HCT116 (cell line): ENCODE measurements around the gene GPHN. TPM values are rescaled to one million over a fixed set of nuclear protein-coding genes. Genes with fewer than 3 reads are reported as not detected.

ENCODE experiments used
- ATAC-seq: fragments of 200-7000 bp; cut with Tn5 transposase; 2 replicates; pipeline ENCODE4 v1.9.1; 2020; ENCODE audit warnings: mild to moderate bottlenecking, moderate library complexity
- BruUV-seq: library from RNA; stranded (reverse); fragments of 400-500 nt; replicated peaks from 2 replicates; lab custom pipeline; 2021; lab: Mats Ljungman, UMichigan
- CTCF ChIA-PET: fragments of 300-600 bp; sonication (Branson Sonifier 250); formaldehyde crosslinking; loops from one replicate; lab custom pipeline; 2021; ENCODE audit warnings: antibody characterized with exemption; lab: Charles Lee
- POLR2A ChIA-PET: fragments of 300-600, 350-600 bp; sonication (Branson Sonifier 250); formaldehyde crosslinking; loops from one replicate; lab custom pipeline; 2021; ENCODE audit warnings: antibody characterized with exemption; lab: Charles Lee
- RAD21 ChIA-PET, 2 experiments: fragments of 300-600 bp; sonication (Branson Sonifier 250); formaldehyde crosslinking; loops; one replicate each; lab custom pipeline; 2023; ENCODE audit warnings: low total read pairs in 2 of 2; ENCODE audit not compliant: uncharacterized antibody in 2 of 2, unreplicated experiment in 2 of 2, low non-redundant PET in 1 of 2; lab: Charles Lee
- DNase-seq: peaks from one replicate; pipeline ENCODE4 v3.0.0-alpha.2; 2010; ENCODE audit warnings: low read depth, low spot score
- H2AFZ ChIP-seq: fragments of 200-600 bp; shearing (Covaris generic), sonication (generic); 2 replicates; pipeline ENCODE4 v1.6.1; 2017; ENCODE audit warnings: low read depth, mixed run types, mixed read lengths, antibody characterized with exemption, low read length; ENCODE audit not compliant: poor library complexity, severe bottlenecking
- H3K27ac ChIP-seq: 2 replicates; pipeline ENCODE4 v1.5.1; 2012; ENCODE audit warnings: low read depth, low read length
- H3K27me3 ChIP-seq: fragments of 200-600 bp; sonication (generic); 2 replicates; pipeline ENCODE4 v1.6.1; 2016; ENCODE audit warnings: mixed run types, low read length, mixed read lengths; ENCODE audit not compliant: insufficient read depth
- H3K36me3 ChIP-seq, 2 experiments: fragments of 200-500 bp in 1 of 2; fragments of 200-600 bp in 1 of 2; sonication (Bioruptor generic) in 1 of 2; sonication (generic) in 1 of 2; 2 replicates each; pipeline versions ENCODE4 v1.5.1 to v1.6.1; 2014 to 2016; ENCODE audit warnings: low read length in 2 of 2, inconsistent platforms in 1 of 2, mixed read lengths in 1 of 2, mixed run types in 1 of 2; ENCODE audit not compliant: insufficient read depth in 2 of 2, control insufficient read depth in 1 of 2
- H3K4me1 ChIP-seq, 2 experiments: fragments of 200-600 bp in 1 of 2; sonication (generic) in 1 of 2; 2 replicates each; pipeline versions ENCODE4 v1.5.1 to v1.6.1; 2012 to 2017; ENCODE audit warnings: low read length in 2 of 2, inconsistent platforms in 1 of 2, mild to moderate bottlenecking in 1 of 2, mixed read lengths in 1 of 2, mixed run types in 1 of 2, moderate library complexity in 1 of 2; ENCODE audit not compliant: insufficient read depth in 2 of 2, control insufficient read depth in 1 of 2
- H3K4me2 ChIP-seq: fragments of 200-600 bp; sonication (generic); 2 replicates; pipeline ENCODE4 v1.6.1; 2017; ENCODE audit warnings: mixed run types, low read length, mixed read lengths
- H3K4me3 ChIP-seq, 2 experiments: fragments of 200-600 bp in 1 of 2; sonication (generic) in 1 of 2; replicated peaks in 1 of 2; 2 replicates each; pipeline ENCODE4 v1.5.1; 2011 to 2016; ENCODE audit warnings: low read length in 2 of 2, control low read depth in 1 of 2, low read depth in 1 of 2, mild to moderate bottlenecking in 1 of 2, mixed read lengths in 1 of 2, mixed run types in 1 of 2
- H3K79me2 ChIP-seq: fragments of 200-600 bp; sonication (generic); 2 replicates; pipeline ENCODE4 v1.6.1; 2017; ENCODE audit warnings: mild to moderate bottlenecking, mixed run types, low read length, moderate library complexity, mixed read lengths; ENCODE audit not compliant: insufficient read depth
- H3K9ac ChIP-seq: fragments of 200-600 bp; sonication (generic); 2 replicates; pipeline ENCODE4 v1.6.1; 2016; ENCODE audit warnings: low read length, mixed read lengths
- H3K9me2 ChIP-seq: fragments of 200-600 bp; sonication (generic), shearing (Covaris generic); 2 replicates; pipeline ENCODE4 v1.6.1; 2017; ENCODE audit warnings: mixed run types, mild to moderate bottlenecking, moderate library complexity; ENCODE audit not compliant: insufficient read depth
- H3K9me3 ChIP-seq, 2 experiments: fragments of 200-500 bp in 1 of 2; fragments of 200-600 bp in 1 of 2; sonication (Bioruptor generic) in 1 of 2; sonication (generic) in 1 of 2; 2 replicates each; pipeline ENCODE4 v1.6.1; 2014 to 2017; ENCODE audit warnings: low read length in 2 of 2, mixed read lengths in 2 of 2, inconsistent platforms in 1 of 2, low read depth in 1 of 2, mild to moderate bottlenecking in 1 of 2, mixed run types in 1 of 2, moderate library complexity in 1 of 2; ENCODE audit not compliant: control insufficient read depth in 1 of 2, insufficient read depth in 1 of 2
- H4K20me1 ChIP-seq: fragments of 200-600 bp; sonication (generic), shearing (Covaris generic); 2 replicates; pipeline ENCODE4 v1.6.1; 2017; ENCODE audit warnings: mixed run types, mild to moderate bottlenecking, moderate library complexity; ENCODE audit not compliant: insufficient read depth
- CBX3 ChIP-seq: IDR thresholded peaks from 2 replicates; pipeline ENCODE4 v1.6.1; 2012; ENCODE audit warnings: low read depth
- EGR1 ChIP-seq: IDR thresholded peaks from 2 replicates; pipeline ENCODE4 v1.6.1; 2012; ENCODE audit warnings: low read depth
- ELF1 ChIP-seq: IDR thresholded peaks from 2 replicates; pipeline ENCODE4 v1.6.1; 2012; ENCODE audit warnings: low read depth, borderline replicate concordance
- EZH2 ChIP-seq: fragments of 200-600 bp; sonication (generic); IDR thresholded peaks from 2 replicates; pipeline ENCODE4 v1.6.1; 2017; ENCODE audit warnings: antibody characterized with exemption, mixed run types
- EZH2phosphoT487 ChIP-seq: fragments of 200-600 bp; IDR thresholded peaks from 2 replicates; pipeline ENCODE4 v1.6.1; 2018; ENCODE audit warnings: antibody characterized with exemption, borderline replicate concordance
- FOSL1 ChIP-seq: IDR thresholded peaks from 2 replicates; pipeline ENCODE4 v1.6.1; 2012; ENCODE audit warnings: low read depth
- POLR2AphosphoS5 ChIP-seq: IDR thresholded peaks from 2 replicates; pipeline ENCODE4 v1.6.1; 2011; ENCODE audit warnings: mild to moderate bottlenecking, low read depth, low read length, moderate library complexity
- REST ChIP-seq: IDR thresholded peaks from 2 replicates; pipeline ENCODE4 v1.6.1; 2012; ENCODE audit warnings: low read depth
- SP1 ChIP-seq: IDR thresholded peaks from 2 replicates; pipeline ENCODE4 v1.6.1; 2012; ENCODE audit warnings: low read depth
- TCF7L2 ChIP-seq: IDR thresholded peaks from 2 replicates; pipeline ENCODE4 v1.7.0; 2011; ENCODE audit warnings: borderline replicate concordance, inconsistent platforms; ENCODE audit not compliant: insufficient read depth, insufficient read length; ENCODE audit errors: extremely low read depth
- YY1 ChIP-seq: IDR thresholded peaks from 2 replicates; pipeline ENCODE4 v1.6.1; 2011; ENCODE audit warnings: low read length, low read depth, moderate library complexity, mild to moderate bottlenecking; ENCODE audit not compliant: insufficient replicate concordance; ENCODE audit errors: extremely low read depth
- ZNF274 ChIP-seq: fragments of 200-500 bp; sonication (Bioruptor generic); IDR thresholded peaks from 2 replicates; pipeline ENCODE4 v1.6.1; 2014; ENCODE audit warnings: mild to moderate bottlenecking, low read depth, low read length, inconsistent platforms
- intact Hi-C: fragments of 100-400 bp; cut with micrococcal nuclease; formaldehyde crosslinking; loops from 2 replicates; pipeline ENCODE4 v1.10.0; 2022
- total RNA-seq: library from RNA; stranded (reverse); gene quantifications from one replicate; pipeline ENCODE4 v1.2.1, GENCODE V29; 2021; ENCODE audit not compliant: unreplicated experiment
- TF ChIP-seq, protein P1 (sequence below): IDR thresholded peaks from 2 replicates; pipeline ENCODE4 v1.6.1; 2012
- TF ChIP-seq, protein P2 (sequence below): IDR thresholded peaks from 2 replicates; pipeline ENCODE4 v1.6.1; 2011; ENCODE audit warnings: mild to moderate bottlenecking, low read length, moderate library complexity; ENCODE audit not compliant: insufficient replicate concordance; ENCODE audit errors: extremely low read depth
- TF ChIP-seq, protein P3 (sequence below), 3 experiments: fragments of 200-600 bp in 1 of 3; sonication (generic) in 1 of 3; IDR thresholded peaks in 2 of 3; conservative IDR thresholded peaks in 1 of 3; 2 replicates each; pipeline ENCODE4 v1.5.1; 2012 to 2017; ENCODE audit warnings: low read depth in 2 of 3, low read length in 2 of 3, antibody characterized with exemption in 1 of 3, borderline replicate concordance in 1 of 3, control low read depth in 1 of 3, mild to moderate bottlenecking in 1 of 3, mixed read lengths in 1 of 3, mixed run types in 1 of 3, moderate library complexity in 1 of 3; ENCODE audit not compliant: insufficient read depth in 1 of 3

The GPHN gene
- total RNA-seq, 1 experiment from 2014 or later, result 43.8 TPM

DNA sequence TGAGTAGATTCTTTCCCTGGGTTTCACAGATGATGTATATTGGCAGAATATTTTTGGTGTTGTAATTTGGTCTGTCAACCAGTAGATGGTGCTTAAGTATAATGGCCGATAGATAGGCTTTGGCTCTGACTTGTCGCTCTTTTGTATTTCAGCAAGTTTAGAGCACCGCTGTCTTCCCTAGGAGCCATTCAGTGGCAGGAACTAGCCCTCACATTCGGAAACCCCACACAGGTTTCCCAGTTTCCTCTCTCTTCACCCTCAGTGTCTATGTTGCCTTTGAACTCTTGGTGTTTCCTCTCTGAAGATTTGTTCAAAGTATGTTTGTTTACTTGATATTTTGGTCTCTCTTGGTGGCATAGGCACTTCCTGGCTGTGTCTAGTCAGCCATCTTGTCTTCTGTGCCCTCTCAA lies 102.2 kb downstream of the GPHN start (continued):
- TF ChIP-seq, protein P1, sequence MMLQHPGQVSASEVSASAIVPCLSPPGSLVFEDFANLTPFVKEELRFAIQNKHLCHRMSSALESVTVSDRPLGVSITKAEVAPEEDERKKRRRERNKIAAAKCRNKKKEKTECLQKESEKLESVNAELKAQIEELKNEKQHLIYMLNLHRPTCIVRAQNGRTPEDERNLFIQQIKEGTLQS, result no peak
- no peak for TF ChIP-seq SP1

DNA sequence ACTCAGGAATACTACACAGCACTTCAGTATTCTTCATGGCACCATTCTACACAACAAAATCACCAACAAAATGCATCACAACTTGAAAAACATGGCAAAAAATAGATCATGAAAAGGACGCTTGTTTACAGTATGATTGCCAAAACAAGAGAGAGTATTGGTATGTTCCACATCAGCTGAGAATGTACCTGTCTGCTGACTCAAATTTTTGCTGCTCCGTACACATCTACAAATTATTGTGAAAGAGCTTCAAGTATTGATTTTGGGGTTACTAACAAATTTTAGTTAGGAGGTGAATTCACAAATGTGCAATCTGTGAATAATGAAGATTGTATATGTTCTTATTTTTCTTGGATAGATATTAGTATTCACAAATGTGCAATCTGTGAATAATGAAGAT lies 105.4 kb downstream of the GPHN start:
- Histone ChIP-seq H4K20me1 (peaks cover 10% of the 10 kb centered on the region; the same call in 1 of the 2 replicates), H3K36me3 (no peaks in the 10 kb centered on the region), H3K79me2 (peaks cover 89% of the 10 kb centered on the region), H3K9me2 (no peaks in the 10 kb centered on the region), H3K4me1 (peaks cover 0 to 3% of the 10 kb centered on the region in 2 experiments; a peak in 1 of 4 replicates), H3K9me3 (no peaks in the 10 kb centered on the region), H3K9ac (no peak overlapping the region), H3K4me2 (no peak overlapping the region), H3K27ac (no peak overlapping the region), H2AFZ (no peak overlapping the region), H3K27me3 (no peaks in the 10 kb centered on the region)
- RAD21 ChIA-PET, result no interaction called here
- DNase-seq (no peak), ATAC-seq (no peak)
- intact Hi-C loops, result no loop called here
- CTCF ChIA-PET, result interaction anchor here (1.0 kb wide), 1 partner anchor 11 kb away, joined by 4 read pairs; no protein-coding TSS in a partner anchor
- POLR2A ChIA-PET, result interaction anchor here (0.5 kb wide), 1 partner anchor 10 kb away, joined by 3 read pairs; no protein-coding TSS in a partner anchor
- no peak for TF ChIP-seq ELF1
- no peak for TF ChIP-seq EZH2
- no peak for TF ChIP-seq FOSL1
- TF ChIP-seq, protein P2, sequence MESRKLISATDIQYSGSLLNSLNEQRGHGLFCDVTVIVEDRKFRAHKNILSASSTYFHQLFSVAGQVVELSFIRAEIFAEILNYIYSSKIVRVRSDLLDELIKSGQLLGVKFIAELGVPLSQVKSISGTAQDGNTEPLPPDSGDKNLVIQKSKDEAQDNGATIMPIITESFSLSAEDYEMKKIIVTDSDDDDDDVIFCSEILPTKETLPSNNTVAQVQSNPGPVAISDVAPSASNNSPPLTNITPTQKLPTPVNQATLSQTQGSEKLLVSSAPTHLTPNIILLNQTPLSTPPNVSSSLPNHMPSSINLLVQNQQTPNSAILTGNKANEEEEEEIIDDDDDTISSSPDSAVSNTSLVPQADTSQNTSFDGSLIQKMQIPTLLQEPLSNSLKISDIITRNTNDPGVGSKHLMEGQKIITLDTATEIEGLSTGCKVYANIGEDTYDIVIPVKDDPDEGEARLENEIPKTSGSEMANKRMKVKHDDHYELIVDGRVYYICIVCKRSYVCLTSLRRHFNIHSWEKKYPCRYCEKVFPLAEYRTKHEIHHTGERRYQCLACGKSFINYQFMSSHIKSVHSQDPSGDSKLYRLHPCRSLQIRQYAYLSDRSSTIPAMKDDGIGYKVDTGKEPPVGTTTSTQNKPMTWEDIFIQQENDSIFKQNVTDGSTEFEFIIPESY, result no peak
- TF ChIP-seq EZH2phosphoT487, result no peak
- no peak for TF ChIP-seq TCF7L2
- TF ChIP-seq EGR1, result no peak
- TF ChIP-seq, protein P3, sequence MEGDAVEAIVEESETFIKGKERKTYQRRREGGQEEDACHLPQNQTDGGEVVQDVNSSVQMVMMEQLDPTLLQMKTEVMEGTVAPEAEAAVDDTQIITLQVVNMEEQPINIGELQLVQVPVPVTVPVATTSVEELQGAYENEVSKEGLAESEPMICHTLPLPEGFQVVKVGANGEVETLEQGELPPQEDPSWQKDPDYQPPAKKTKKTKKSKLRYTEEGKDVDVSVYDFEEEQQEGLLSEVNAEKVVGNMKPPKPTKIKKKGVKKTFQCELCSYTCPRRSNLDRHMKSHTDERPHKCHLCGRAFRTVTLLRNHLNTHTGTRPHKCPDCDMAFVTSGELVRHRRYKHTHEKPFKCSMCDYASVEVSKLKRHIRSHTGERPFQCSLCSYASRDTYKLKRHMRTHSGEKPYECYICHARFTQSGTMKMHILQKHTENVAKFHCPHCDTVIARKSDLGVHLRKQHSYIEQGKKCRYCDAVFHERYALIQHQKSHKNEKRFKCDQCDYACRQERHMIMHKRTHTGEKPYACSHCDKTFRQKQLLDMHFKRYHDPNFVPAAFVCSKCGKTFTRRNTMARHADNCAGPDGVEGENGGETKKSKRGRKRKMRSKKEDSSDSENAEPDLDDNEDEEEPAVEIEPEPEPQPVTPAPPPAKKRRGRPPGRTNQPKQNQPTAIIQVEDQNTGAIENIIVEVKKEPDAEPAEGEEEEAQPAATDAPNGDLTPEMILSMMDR (IDR thresholded peaks at IDR 0.05 in 2 of 3, conservative IDR thresholded peaks at IDR 0.05 in 1 of 3; ENCODE audit: borderline replicate concordance in 1 of 3, insufficient read depth in 1 of 3, low read depth in 2 of 3, low read length in 2 of 3), result no peak
- no peak for TF ChIP-seq SP1
- no peak for TF ChIP-seq POLR2AphosphoS5
- TF ChIP-seq CBX3, result no peak
- TF ChIP-seq YY1, result no peak
- no peak for TF ChIP-seq ZNF274
- no peak for TF ChIP-seq REST
- TF ChIP-seq, all 23 proteins: peak for 0
- no TSS peak for BruUV-seq
- H3K4me3 ChIP-seq, result no peak overlapping the region
